Stimulated activated CD8-positive, alpha-beta memory T cell treated with anti-CD3 and anti-CD28 coated beads, Interleukin-4, amount 100 ng/mL, for 48 hours (primary cell): ENCODE measurements around the gene ELMO1.
A peak's percentile ranks its signal among the peaks of the same experiment; 100 is the strongest.

ENCODE experiments used
- DNase-seq: peaks from one replicate; pipeline ENCODE4 v3.0.0-alpha.2; 2020

ELMO1 gene

DNA sequence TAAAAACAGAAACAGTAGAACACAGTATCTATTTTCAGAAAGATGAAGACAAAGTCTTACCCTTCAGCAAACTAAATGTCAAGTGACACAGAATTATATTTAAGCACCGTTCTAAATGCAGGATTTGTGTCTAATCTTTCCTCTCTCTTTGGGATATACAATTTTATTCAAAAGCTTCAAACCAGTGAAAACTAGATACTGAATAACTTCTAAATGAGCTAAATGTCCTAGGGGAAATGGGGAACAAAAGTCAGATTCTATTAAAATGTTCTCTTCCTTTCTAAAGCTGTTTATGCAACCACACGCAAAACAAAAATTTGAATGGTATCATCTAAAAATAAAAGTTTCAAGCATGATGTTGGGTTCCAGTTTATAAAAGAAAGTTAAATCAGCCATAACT is 588.0 kb downstream of the ELMO1 start:
- no peak for DNase-seq

DNA sequence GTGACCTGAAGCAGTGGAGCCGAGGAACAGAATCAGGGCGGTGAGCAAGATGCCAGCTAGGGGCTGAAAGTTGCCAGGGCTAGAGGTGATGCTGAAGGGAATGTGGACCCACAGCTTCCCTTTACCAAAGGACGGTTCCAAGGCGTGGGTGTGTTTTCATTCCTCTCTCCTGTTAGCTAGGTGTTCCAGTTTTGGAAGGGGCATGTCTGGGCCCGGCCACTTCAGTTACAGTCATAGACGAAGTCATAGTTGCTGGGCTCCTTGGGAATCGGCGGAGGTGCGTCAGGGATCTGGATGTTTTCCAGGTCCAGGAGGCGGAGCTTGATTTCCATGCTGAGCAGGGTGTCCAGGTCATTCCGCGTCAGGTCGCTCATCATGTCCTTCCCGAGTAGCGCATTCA is 593.3 kb downstream of the ELMO1 start:
- DNase-seq = no peak

DNA sequence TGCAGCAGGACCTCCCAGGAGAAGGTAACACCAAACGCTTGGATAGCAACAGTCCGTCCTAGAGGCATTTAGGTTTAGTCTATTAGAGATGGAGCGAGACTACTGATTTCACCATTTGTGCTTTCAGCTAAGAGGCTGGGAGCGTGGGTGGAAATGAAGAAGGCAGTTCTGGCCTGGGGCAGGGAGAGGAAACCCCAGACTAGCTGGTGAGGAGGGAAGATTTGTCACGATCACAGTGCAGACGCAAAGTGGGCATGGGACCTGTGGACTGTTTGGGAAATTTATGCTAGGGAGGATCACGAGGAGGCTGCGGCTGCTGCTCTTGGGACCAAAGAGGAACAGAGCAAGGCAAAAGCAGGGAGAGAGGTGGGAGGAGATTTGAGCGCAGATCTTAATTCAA is 594.0 kb downstream of the ELMO1 start:
- no peak for DNase-seq

DNA sequence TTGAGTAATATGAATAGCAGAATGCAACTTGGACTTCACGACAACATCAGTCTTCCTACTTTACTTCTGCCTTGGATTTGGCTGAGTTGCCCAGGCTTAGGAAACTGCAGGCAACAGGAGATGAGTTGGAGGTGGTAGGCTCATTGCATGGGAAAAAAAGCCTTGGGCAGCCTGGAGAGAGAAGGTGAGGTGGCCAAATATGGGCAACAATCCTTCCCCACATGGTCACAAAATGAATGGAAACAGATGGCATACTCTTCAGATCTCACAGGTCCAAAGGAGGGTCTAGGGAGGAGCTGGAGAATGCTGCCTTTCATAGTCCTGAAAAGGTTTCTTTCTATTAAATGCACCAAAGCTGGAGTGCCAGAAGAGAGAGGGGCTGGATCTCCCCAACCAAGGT is 595.7 kb downstream of the ELMO1 start:
- no peak for DNase-seq

DNA sequence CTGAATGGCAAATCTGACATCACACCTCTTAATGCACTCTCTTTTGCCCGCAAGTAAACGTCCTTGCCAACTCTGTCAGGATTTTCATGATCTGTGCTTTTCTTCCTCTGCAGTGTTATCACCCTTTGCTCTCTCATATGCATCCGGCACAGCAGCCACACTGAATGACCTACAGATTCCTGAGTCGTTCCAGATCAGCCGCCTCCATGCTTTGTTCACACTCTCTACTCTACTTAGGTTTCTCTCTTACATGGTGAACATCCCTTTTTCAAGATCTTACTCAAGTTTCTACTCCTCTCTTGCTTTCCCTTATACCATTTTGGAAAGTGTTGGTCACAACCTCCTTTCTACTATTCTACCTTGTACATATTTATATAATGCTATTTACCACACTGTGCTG is 596.6 kb downstream of the ELMO1 start:
- DNase-seq = peak; percentile 42

DNA sequence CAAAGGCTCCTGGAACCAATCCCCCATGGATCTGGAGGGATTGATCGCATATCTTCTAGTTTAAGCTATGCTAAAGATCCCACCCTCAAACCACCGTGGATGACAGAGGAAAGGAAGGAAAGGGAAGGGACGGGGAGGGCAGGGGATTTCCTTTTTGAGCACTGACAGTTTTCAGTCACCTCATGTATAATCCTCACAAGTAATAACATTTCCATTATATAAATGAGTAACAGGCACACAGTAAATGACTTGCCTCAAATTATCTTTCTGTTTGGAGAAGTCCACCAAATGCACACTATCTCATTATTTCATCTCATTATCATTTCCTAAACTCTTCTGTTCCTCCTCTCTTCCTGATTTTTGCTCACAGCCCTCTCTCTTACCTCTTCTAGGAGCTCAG is 597.3 kb downstream of the ELMO1 start:
- no peak for DNase-seq

DNA sequence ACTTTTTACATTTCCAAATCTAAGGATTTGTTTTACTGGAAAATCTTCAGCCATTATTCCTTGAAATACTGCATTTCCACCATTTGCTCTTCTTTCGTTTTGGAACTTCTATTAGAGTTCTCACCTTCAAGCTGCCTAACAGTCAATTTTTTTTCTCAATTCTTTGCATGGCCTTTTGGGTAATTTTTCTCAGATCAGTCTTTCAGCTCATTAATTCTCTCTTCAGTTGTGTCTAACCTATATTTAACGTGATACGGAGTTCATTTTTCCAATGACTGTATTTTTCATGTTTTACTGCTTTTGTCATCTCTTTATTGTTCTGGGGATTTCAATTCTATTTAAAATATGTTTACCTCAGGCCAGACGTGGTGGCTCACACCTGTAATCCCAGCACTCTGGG is 600.7 kb downstream of the ELMO1 start:
- DNase-seq = no peak

DNA sequence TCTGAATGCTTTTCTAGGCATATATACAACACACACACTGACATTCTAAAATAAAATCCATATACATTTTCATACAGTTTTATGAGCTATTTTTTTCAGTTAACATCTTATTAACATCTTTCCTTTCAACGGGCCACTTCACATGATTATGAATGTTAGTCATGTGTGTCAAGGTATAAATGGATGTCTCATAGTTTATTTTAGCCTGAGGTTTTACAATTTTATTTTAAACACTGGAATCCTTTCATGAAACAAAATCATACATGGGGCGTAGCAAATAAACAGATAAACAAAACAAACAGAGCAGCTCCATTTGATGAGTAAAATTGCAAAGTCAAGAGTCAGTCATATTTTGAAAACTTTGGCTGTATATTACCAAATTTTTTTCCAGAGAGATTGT is 604.3 kb downstream of the ELMO1 start:
- no peak for DNase-seq

DNA sequence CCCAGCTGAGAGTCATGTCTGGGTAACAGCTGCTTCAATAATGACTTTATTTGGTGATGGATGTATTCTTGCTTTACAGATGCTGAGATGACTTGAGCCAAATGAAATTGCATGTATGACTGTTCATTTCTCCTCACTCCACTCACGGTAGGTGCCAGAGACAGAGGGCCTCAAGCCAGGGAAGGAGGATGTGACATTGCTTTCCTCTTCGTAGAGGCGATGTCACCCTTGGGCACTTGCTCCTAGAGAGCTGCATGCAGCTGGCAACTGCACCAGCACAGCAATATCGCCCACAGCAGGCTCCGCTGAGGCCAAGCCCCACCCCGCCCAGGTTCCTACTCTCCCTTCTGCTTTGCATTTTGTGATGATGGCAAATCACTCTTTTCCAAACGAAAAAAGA is 607.8 kb downstream of the ELMO1 start:
- no peak for DNase-seq

DNA sequence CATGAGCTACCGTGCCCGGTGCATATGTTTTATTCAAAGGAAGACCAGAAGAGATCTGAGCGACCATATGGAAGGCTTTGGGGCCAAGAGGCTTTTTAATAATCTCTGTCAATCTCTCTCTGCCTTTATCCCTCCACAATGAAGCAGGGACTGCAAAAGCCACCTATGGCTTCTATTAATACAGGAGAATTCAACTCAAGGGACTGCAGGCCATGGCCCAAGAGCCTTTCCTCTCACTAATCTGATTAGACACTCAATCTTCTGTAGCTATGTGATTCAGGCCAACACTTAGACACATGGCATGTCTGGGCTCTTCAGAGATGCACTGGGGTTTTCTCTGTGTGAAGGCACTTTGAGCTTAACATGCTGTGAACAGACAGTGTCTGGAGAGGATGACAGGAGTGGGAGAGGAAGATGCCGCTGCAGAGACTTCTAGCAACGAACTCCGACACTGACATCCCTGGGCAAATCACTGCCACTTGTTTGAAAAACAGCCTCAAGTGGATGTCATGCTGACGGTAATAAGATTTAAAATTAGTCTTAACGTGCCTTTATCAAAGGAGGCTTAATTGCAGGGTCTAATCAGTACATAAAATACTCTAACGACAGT is 609.9 kb downstream of the ELMO1 start:
- no peak for DNase-seq

DNA sequence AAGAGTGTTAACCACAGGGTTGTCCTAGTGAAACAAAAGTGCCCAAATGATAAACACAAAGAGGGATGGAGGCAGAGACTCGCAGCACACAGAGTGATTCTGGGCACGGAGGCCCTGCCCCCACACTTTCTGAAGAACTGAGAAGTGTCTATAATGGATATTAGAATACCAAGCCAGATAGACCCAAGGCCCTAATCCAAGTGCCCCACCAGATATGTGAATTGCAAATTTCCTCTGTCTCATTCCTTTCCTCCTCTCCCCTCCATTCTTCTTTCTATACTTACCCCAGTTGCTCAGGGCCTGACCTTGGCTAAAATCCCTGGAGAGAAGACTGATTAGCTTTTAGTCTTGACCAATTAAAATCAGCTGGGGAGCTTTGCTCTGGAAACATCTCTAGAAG is 617.6 kb downstream of the ELMO1 start:
- DNase-seq = no peak

DNA sequence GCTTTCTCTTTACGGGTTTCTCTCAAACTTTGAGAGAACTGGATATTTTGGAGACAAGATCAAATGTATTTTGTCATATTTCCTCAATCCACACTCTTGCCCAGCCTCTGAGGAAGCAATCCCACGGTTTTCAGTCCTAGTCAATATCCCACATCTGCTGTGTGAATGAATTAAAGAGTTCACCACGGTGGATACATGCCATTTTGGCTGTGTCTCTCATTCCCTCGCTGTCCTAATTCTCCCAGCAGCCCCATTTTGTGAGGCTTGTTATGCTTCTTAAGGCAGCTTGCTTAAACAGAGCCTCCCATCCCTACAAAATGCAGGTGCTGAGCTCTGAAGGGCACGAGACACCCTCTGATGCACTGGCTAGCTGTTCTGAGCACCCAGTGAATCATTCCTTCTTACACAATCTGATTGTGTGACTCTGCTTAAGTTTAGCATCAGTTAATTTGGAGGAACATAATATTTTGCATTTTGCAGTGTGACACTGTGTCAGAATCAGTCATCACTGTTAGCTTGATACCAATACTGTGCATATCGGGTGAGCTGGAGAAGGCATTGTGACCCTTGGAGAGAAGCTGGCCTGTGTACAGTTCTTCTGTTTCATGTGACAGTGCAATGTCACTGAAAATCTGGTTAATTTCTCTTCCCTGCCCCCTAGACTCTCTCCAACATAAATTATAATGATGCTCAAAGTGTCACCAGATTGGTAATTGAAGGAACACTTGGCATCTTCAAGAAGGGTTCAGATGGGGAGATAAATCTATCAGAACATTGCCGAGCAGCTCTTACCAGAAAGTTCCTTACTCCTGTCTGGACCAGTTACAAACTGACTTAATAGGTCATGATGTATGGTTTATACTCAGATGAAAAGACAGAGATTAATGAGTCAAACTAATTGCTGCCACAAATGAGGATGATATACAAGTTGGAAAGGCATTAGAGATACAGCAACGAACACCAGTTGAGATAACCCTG is 620.6 kb downstream of the ELMO1 start:
- DNase-seq = no peak

DNA sequence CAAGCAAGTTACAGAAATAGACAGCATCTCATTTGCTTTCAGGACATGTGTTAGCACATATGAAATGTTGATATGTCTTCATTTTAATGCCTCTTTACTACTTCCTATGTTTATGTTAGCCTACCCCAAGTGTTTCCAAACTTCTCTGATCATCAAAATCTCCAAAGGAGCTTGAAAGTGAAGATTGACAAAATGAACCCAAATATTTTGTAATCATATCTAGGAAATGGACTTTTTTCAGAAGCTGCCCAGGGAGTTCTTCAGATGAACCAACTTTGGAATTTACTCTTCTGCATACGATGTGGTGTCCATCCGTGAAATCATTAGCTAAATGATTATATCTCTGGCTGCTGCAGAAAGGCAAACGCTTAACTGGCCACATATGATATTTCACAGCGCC is 623.2 kb downstream of the ELMO1 start:
- DNase-seq = no peak

DNA sequence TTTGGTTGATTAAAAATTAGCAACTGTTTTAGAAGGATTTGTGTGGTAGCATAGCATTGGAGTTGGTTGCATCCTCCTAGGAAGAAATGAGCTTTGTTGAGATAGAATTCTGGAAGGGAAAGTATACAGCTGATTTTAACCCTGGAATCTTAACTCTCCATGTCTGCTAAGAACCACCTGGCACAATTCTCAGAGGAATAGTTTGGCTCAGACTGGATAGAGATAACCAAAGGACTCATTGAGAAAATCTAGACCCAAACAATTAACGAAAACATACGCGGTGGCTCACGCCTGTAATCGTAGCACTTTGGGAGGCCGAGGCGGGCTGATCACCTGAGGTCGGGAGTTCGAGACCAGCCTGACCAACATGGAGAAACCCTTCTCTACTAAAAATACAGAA is 625.3 kb downstream of the ELMO1 start:
- DNase-seq = no peak

DNA sequence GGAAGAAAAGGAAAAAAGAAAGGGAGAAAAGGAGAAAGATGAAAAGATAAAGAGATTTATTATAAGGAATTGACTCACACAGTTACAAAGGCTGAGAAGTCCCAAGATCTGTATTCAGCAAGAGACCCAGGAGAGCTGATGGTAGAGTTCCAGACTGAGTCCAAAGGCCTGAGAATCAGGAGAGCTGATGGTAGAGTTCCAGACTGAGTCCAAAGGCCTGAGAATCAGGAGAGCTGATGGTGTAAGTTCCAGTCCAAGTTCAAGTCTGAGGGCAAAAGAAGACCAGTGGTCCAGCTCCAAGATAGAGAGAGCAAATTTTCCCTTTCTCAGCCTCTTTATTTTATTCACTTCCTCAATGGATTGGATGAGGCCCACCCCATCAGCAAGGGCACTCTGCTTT is 627.0 kb downstream of the ELMO1 start:
- no peak for DNase-seq

DNA sequence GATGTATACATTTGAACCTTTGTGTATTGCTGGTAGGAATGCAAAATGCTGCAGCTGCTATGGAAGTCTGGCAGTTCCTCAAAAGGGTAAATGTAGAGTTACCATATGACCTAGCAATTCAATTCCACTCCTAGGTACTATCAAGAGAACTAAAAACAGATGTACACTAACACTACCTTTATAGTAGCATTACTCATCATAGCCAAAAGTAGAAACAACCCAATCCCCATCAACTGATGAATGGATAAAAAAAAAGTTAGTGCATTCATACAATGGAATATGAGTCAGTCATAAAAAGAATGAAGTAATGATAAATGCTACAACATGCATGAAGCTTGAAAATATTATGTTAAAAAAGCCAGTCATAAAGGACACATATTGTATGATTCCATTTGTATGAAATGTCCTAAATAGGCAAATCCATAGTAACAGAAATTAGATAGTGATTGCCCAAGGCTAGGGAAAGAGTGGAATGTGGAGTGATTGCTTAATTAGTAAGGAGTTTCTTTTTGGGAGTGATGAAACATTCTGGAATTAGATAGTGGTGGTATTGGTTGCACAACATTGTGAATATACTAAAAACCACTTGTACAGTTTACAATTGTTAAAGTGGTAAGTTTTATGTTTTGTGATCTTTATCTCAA is 628.0 kb downstream of the ELMO1 start:
- DNase-seq = no peak

DNA sequence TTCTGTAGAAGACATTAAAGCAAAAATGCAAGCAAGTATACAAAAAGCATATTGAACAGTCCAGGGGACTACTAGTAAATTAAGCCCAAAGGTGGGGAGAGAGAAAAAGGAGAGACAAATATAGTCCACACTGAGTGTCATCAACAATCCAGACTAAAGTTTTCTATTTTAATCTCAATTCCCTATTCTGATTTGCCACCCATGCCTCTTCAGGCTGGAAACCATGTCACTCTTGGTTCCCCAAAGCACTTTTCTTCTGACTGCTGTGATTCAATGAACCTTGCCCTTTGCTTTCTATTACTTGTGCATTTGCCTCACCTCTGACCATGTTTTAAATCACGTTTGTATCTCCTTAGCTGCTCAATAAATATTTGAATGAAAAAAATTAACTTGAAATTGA is 629.0 kb downstream of the ELMO1 start:
- no peak for DNase-seq

DNA sequence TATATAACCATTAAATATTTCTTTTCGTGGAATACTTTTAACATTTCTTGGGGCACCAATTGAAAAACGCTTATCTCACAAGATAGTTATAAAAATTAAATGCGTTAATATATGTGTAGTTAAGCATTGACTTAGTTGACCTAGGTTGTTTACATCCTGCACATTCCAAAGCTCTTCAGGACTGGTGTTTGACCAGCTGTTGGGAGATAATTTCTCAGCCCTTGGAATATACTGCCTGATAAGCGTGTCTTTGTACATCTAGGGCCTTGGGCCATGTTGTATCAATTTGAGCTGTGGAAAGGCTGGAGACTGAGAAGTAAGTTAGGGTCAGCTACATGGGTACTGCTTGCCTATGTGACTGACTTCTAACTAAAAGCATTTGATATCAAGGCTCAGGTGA is 634.4 kb downstream of the ELMO1 start:
- DNase-seq = no peak

DNA sequence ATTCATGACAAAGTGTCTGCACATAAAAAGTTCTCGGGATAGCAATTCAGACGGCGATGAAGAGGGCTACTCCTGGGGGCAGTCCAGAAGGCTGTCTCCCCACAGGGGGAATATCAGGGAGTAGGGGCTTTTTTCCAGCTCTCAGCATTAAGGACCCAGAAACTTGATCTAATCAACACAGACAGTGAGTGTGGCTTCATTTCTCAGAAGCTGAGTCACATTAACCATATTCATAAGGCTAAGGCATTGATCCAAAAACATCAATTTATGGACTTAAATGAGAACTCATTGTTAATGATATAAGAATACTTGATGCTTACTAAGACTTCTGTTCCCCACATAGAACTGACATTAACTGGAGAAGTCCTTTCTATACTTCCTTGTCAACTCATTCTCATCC is 636.9 kb downstream of the ELMO1 start:
- no peak for DNase-seq

DNA sequence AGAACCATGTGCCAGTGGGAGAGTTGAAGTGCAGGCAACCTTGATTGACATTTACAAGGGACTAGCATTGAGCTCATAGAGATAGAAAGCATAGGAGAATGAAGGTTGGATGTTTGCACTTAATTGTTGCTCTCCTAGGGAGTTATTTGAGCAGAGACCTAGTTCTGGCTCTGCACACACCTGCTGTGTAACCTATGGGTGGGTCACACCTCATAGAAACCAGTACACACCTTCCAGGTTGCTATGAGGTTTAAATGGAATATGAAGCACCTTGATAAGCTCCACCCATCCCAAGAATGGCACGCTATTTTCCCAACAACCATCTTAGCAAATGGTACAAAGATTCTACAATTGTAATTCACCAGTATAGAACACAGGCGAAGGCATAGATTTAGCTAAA is 638.2 kb downstream of the ELMO1 start:
- no peak for DNase-seq

DNA sequence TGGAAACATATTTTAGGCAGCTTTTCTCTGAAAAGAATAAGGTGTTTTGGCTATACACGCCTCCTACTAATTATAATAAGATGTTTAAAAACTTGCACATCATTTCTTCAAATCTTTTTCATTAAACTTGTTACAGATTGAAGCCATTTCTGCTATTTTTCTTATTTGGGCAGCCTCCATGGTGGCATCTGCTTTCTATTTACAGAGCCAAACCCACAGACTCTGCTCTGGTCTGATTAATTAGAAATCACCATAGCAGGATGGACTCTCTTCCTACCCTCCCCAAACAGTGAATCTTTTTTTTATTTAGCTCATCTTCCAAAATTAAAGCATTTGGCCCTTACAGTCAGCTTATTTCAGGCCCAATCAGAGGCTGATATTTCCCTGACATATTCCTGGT is 638.6 kb downstream of the ELMO1 start:
- no peak for DNase-seq

DNA sequence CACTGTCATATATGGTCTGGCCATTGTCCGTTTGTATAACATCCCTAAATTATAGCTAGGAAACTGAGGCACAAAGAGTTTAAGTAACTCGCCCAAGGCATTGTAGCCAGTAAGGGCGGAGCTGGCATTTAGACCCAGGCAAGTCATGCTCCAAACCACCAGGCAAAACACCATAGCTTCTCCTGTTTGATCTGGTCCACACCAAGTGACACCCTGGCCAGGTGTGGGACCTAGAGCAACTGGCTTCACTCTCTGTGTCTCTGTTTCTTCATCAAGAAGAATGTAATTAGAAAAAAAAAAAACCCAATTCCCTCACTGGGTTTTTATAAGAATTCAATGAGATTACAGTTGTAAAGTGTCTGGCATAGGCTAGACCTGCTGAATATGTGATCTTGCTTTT is 639.2 kb downstream of the ELMO1 start:
- DNase-seq = no peak

DNA sequence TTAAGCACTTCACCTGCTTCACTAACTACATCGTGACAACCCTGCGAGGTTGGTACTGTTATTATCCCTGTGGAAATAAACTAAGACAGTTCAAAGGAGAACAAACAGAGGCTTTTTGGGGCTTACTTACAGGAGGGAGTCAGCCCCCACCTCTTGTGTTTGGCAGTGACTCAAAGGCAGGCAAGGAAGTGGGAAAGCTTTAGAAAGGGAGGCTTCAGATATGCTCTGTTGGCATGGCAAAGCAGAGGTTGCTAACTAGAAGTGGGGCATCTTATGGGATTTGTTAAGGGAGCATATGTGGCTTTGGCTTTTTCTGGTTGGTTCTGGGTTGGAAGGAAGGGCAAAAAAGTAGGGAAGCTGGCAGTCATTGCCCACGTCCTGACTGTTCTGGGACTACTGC is 639.6 kb downstream of the ELMO1 start:
- DNase-seq = no peak

DNA sequence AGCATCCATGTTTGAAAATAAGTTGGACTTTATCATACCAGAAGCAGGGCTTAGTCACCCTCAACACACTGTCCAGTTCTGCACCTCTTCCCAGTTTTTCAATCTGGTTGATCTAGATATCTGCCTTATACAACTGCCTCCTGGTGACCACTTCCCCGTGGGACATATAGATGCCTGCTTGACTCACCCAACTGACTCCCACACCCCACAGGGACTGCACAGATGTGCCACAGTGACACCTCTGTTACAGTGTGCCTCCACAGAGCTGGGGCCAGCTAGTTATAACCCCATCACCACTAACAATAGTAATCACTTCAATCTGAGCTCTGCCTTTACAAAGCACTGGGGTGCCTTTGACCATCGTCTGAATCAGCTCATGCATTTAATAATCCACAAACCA is 641.8 kb downstream of the ELMO1 start:
- peak; percentile 32 for DNase-seq
